GM21529 (cell line): ENCODE measurements around the gene ENKD1.
"Not testable (repeated sequence)": the region's sequence is repeated elsewhere in the genome, so short reads cannot be mapped to it uniquely, and the experiment has no call there.

Source experiments
- ATAC-seq: cut with Tn5 transposase; IDR thresholded peaks from one replicate; pipeline ENCODE4 v1.9.1; 2021; ENCODE audit not compliant: unreplicated experiment

Gene ENKD1, protein sequence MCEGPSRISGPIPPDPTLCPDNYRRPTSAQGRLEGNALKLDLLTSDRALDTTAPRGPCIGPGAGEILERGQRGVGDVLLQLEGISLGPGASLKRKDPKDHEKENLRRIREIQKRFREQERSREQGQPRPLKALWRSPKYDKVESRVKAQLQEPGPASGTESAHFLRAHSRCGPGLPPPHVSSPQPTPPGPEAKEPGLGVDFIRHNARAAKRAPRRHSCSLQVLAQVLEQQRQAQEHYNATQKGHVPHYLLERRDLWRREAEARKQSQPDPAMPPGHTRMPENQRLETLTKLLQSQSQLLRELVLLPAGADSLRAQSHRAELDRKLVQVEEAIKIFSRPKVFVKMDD

GRCh38 chr16:67666559-67667452 lies at the start of gene ENKD1, which contains the start of gene C16orf86:
Gene ENKD1, minus strand, starts transcription at chr16:67666750. Its CDS starts 308 bp downstream, at chr16:67666442.
Gene C16orf86, plus strand, starts transcription at chr16:67666814. Its CDS starts 157 bp downstream, at chr16:67666971.
- peak; percentile 68 for ATAC-seq

- ATAC-seq, result no peak
Observed at GRCh38 chr16:67716097-67716496, 49.5 kb upstream of the ENKD1 start.

DNA sequence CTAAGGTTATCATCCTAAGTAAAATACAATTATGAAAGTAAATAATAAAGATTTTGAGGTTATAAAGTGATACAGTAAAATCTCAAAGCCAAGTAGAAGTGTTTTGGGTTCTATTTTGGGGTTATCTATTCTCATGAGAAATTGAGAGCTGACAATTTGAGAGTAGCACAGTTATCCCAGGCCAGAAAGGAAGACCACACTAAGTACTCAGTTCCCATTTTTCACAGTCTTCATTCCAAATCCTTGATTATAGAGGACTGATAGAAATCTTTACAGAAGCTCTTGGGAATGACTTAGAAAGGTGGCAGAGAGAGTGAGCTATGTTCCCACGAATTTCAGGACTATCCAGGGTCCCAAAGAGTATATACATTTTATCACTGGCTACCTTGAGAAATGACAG lies 48.0 kb upstream of the ENKD1 start:
- no peak for ATAC-seq

DNA sequence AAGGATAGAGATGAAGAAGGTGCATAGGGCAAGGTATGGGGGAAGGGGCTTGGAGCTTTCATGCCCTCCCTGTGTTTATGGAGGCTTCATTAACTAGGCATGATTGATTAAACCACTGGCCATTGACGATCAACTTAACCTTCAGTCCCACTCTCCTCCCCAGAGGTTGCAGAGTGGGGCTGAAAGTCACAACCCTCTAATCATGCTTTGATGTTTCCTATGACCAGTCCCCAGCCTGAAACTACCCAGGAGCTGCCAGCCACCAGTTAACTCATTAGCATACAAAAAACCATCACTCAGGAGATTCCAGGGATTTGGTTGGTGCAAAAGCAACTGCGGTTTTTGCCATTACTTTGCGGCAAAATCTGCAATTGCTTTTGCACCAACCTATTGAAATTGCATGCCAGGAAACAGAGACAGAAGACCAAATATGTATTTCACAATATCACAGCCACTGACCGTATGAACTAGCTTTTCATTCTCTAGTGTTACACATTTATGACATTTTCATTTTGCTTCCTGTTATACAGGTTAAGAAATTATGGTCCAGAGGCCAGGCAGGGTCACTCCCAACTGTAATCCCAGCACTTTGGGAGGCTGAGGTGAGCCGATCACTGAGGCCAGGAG lies 47.2 kb upstream of the ENKD1 start:
- ATAC-seq, result no peak

- ATAC-seq, result no peak
Observed at GRCh38 chr16:67710607-67711006, 44.1 kb upstream of the ENKD1 start.

- no peak for ATAC-seq
Observed at GRCh38 chr16:67709050-67709449, 42.5 kb upstream of the ENKD1 start.

DNA sequence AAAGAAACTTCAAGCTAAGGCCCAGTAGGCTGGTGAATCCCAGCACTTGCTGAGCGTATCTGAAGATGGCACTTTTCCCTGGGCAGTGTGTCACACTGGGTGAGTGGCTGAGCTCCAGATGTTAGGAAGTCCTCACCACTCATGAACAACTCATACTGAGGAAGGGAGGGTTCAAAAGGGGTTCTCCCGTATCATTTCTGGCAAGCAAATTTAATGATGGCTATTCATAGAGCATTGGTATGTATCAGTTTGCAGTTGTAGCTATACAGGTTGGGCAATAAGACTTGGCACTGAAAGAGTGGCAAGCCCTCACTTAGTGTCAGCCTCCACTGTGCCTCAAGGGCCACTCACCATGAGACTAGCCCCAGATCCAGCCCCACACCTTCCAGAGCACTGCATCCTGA lies 41.8 kb upstream of the ENKD1 start:
- no peak for ATAC-seq

DNA sequence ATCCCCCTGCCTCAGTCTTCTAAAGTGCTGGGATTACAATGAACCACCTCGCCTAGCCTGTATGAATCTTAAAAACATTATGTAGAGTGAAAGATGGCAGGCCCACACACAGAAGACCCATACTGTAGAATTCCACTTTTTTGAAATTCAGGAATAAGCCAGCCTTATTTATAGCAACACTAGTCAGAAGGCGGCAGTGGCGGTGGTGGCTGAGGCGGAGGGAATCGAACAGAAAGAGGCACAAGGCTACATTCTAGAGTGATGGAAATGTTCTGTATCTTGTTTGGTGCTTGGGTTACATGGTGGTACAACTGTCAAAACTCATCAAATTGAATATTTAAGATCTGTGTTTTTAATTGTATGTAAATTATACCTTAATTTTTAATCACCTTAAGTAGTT lies 41.2 kb upstream of the ENKD1 start:
- ATAC-seq, result no peak

DNA sequence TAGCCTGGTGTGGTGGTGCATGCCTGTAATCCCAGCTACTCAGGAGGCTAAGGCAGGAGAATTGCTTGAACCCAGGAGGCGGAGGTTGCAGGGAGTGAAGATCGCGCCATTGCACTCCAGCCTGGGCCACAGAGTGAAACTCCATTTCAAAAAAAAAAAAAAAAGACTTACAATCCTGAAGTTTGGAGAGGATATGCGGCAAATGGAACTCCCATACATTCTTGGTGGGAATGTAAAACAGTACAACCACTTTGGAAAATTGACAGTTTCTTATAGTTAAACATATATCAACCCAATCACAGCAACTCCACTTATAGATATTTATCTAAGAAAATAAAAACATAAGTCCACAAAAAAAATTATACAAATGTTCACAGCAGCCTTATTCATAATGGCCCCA lies 40.7 kb upstream of the ENKD1 start:
- ATAC-seq, result no peak

DNA sequence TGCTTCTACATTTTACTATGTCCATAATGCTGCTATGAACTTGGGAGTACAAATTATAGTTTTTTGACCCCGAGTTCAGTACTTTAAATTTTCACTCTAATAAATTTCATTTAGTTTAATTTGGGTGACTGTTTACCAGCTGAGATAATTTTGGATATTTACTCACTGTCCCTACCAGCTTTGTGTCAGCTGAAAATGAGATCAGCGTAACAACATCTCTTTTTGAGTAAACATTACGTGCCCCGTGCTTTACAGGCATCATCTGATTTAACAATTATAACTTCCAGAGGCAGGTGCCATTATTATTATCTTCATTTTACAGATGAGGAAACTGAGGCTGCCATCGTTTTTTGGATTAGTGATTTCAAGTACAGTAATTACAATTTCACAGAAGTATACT lies 37.6 kb upstream of the ENKD1 start:
- no peak for ATAC-seq

DNA sequence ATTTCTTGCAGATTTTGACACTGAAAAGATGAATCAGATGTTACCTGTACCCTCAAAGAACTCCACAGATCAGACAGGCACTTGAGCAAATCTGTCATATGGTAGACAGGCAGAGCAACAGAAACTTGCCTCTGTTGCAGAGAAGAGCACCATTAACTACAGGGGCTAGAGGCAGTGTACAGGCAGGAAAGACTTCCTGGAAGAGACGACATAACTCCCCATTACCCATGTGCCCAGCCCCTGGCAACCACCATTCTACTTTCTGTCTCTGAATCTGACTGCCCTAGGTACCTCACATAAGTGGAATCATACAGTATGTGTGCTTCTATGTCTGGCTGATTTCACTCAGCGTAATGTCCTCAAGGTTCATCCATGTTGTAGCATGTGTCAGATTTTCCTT lies 37.1 kb upstream of the ENKD1 start:
- ATAC-seq, result no peak

DNA sequence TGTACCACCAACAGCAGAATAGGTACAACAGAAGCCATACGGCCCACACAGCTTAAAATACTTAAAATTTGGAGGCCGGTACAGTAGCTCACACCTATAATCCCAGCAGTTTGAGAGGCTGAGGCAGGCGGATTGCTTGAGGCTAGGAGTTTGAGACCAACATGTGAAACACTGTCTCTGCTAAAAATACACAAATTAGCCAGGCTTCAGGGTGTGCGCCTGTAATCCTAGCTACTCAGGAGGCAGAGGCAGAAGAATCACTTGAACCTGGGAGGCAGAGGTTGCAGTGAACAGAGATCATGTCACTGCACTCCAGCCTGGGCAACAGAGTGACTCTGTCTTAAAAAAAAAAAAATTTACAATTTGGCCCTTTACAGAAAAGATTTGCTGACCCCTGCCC lies 35.6 kb upstream of the ENKD1 start:
- ATAC-seq, result no peak

DNA sequence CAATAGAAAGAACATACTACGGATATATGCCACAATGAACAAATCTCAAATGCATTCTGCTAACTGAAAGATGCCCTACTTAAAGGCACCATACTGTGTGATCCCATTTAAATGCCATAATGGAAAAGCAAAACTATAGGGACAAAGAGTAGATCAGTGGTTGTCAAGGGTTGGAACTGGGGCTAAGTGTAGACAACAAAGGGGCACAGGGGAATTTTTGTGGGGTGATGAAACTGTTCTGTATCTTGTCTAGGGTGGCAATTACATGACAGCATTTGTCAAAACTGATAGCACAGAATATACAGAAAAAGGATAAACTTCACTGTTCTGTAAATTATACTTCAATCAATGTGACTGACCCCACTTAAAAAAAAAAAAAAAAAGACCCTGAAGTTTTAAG lies 34.9 kb upstream of the ENKD1 start:
- no peak for ATAC-seq

DNA sequence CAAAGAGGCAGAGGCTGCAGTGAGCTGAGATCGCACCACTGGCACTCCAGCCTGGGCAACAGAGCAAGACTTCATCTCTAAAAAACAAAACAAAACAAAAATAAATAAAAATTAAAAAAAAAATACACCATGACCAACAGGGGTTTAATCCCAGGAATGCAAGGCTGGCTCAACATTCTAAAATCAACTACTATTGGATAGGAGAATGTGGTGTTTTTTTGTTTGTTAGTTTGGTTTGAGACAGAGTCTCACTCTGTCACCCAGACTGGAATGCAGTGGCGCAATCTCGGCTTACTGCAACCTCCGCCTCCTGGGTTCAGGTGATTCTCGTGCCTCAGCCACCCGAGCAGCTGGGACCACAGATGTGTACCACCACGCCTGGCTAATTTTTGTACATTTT lies 32.7 kb upstream of the ENKD1 start:
- no peak for ATAC-seq

DNA sequence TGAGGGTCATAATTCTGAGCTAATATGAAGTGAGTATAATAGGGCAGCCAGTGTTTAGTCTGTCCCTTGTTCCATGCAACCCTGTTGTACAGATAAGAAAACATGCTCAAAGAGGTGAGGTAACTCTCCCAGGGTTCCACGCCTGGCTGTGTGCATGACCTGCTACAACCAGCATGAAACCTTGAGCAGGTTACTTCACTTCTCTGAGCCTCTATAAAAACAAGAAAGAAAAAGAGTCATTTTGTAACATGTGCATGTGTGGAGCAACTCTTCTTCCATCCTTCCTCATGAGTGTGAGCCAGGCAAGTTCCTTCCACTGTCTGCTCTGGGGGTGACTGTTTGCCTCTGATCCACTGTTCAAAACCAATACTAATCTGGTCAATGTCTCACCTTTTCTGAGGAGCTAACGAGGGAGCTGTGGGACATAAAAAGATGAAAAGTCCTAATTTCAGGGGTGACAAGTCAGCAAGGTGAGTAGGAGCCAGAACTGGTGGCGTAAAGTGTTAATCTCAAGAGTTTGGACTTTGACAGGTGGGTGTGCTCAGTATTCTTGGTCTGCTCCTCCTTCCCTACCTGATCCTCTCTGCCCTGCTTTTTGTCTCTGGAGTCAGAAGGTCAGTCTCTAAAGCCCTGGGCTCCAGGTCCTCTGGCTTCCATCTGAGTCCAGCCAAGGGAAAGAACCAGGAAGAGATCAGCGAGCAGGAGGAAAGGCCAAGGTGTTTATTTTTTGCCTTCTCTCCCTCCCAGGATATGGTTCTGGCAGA lies 31.1 kb upstream of the ENKD1 start:
- no peak for ATAC-seq

DNA sequence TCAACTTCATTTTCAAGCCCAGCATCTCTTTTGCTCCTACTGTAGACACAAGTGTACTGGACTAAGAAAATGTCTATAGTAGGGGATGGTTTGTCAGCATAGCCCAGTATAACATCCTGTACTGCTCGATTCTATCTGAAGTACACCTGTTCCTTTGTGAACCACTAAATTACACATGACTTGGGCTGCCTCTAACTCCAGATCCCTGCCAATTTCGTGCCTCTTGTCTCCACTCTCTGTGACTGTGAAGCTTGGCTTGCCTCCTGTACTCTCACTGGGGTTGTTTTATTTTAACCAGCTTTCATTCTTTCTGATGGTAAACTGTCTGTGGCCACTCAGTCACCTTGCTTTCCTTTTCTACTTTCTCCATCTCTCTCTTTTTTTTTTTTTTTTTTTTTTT lies 28.1 kb upstream of the ENKD1 start:
- no peak for ATAC-seq

GRCh38 chr16:67693517-67694285 lies 27.2 kb upstream of the ENKD1 start:
- ATAC-seq, result not testable (repeated sequence)

- ATAC-seq, result no peak
Observed at GRCh38 chr16:67685388-67686112, 19.0 kb upstream of the ENKD1 start.

DNA sequence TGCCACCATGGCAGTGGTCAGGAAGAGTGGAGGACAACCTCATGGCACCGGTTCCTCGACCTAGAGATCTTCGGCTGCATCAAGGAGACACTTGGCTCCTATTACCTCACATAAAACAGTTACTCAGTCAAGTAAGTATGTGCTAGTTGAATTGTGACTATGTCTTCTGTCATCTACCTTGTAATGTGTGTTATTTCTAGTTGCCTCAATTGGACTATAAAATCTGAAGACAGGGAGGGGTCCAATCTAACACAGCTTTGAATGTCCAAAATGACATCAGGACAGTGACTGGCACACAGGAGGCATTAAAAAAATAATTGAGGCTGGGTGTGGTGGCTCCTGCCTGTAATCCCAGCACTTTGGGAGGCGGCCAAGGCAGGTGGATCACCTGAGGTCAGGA lies 17.2 kb upstream of the ENKD1 start:
- ATAC-seq, result no peak
